Glutamatergic neuron (in vitro differentiated cells): ENCODE data around the gene SH3BP5. TPM values are rescaled to one million over a fixed set of nuclear protein-coding genes. Genes with fewer than 3 reads are reported as not detected.

ENCODE experiments used
- DNase-seq: peaks from one replicate; pipeline ENCODE4 v3.0.0; 2022
- H3K27ac Mint-ChIP-seq: one replicate; pipeline ENCODE4 v1.8.0; 2020; ENCODE audit warnings: mild to moderate bottlenecking, mixed read lengths, inconsistent platforms; ENCODE audit not compliant: unreplicated experiment
- H3K27me3 Mint-ChIP-seq: one replicate; pipeline ENCODE4 v1.8.0; 2020; ENCODE audit warnings: mild to moderate bottlenecking, moderate library complexity, mixed read lengths, inconsistent platforms; ENCODE audit not compliant: unreplicated experiment
- H3K36me3 Mint-ChIP-seq: one replicate; pipeline ENCODE4 v1.8.0; 2020; ENCODE audit warnings: mild to moderate bottlenecking, mixed read lengths, inconsistent platforms; ENCODE audit not compliant: unreplicated experiment
- H3K4me1 Mint-ChIP-seq: one replicate; pipeline ENCODE4 v1.8.0; 2020; ENCODE audit warnings: mild to moderate bottlenecking, low read depth, mixed read lengths, inconsistent platforms; ENCODE audit not compliant: unreplicated experiment
- H3K4me3 Mint-ChIP-seq: one replicate; pipeline ENCODE4 v1.8.0; 2020; ENCODE audit warnings: mild to moderate bottlenecking, mixed read lengths, inconsistent platforms; ENCODE audit not compliant: unreplicated experiment
- H3K9me3 Mint-ChIP-seq: one replicate; pipeline ENCODE4 v1.8.0; 2020; ENCODE audit warnings: mild to moderate bottlenecking, moderate library complexity, mixed read lengths, inconsistent platforms; ENCODE audit not compliant: unreplicated experiment
- CTCF ChIP-seq: fragments of 200-600 bp; sonication (generic); IDR thresholded peaks from one replicate; pipeline ENCODE4 v1.5.0; 2021; ENCODE audit not compliant: partially characterized antibody, unreplicated experiment
- total RNA-seq: library from RNA; stranded (reverse); fragmentation: NEBNext Ultra II Directional; extraction: Animal tissue kit (Norgen Biotek cat#: 25700); gene quantifications from one replicate; pipeline ENCODE4 v1.2.1, GENCODE V29; 2021; ENCODE audit not compliant: unreplicated experiment

SH3BP5 gene
- total RNA-seq, 1 donor from 2014 or later: 25.3 TPM

GRCh38 chr3:15280853-15281532, 51.4 kb downstream of the SH3BP5 start:
- H3K27ac Mint-ChIP-seq: peak overlapping the region; percentile 44

GRCh38 chr3:15279671-15280402, 52.5 kb downstream of the SH3BP5 start:
- H3K36me3 Mint-ChIP-seq: no peaks in the 10 kb centered on the region
- no peak for DNase-seq
- TF ChIP-seq CTCF: no peak
- H3K4me1 Mint-ChIP-seq: peaks cover 9% of the 10 kb centered on the region
- H3K27ac Mint-ChIP-seq: no peak overlapping the region
- H3K9me3 Mint-ChIP-seq: no peaks in the 10 kb centered on the region
- H3K27me3 Mint-ChIP-seq: no peaks in the 10 kb centered on the region
- no peak overlapping the region for H3K4me3 Mint-ChIP-seq

More at GRCh38 chr3:15280853-15281532, 51.4 kb downstream of the SH3BP5 start:
- Mint-ChIP-seq H3K4me3 (no peak overlapping the region), H3K4me1 (peaks cover 12% of the 10 kb centered on the region), H3K36me3 (no peaks in the 10 kb centered on the region), H3K9me3 (no peaks in the 10 kb centered on the region), H3K27me3 (no peaks in the 10 kb centered on the region)
- TF ChIP-seq CTCF: no peak
- no peak for DNase-seq

- no peaks in the 10 kb centered on the region for H3K9me3 Mint-ChIP-seq
- H3K27ac Mint-ChIP-seq: no peak overlapping the region
- H3K27me3 Mint-ChIP-seq: no peaks in the 10 kb centered on the region
- H3K4me3 Mint-ChIP-seq: no peak overlapping the region
- DNase-seq: no peak
- no peak for TF ChIP-seq CTCF
- H3K4me1 Mint-ChIP-seq: peaks cover 4% of the 10 kb centered on the region
- H3K36me3 Mint-ChIP-seq: no peaks in the 10 kb centered on the region
These were observed 53.2 kb downstream of the SH3BP5 start for GRCh38 chr3:15279205-15279604.

- TF ChIP-seq CTCF: no peak
- Mint-ChIP-seq H3K36me3 (no peaks in the 10 kb centered on the region), H3K4me1 (peaks cover 5% of the 10 kb centered on the region), H3K9me3 (no peaks in the 10 kb centered on the region), H3K27me3 (no peaks in the 10 kb centered on the region), H3K4me3 (no peak overlapping the region), H3K27ac (no peak overlapping the region)
- no peak for DNase-seq
These were observed 54.4 kb downstream of the SH3BP5 start for GRCh38 chr3:15277861-15278500.
